LNCaP clone FGC (cell line): ENCODE data around the gene HTRA3.

Source experiments
- DNase-seq: peaks from one replicate; pipeline ENCODE4 v3.0.0-alpha.2; 2011; ENCODE audit warnings: low read depth
- H3K4me3 ChIP-seq: 2 replicates; pipeline ENCODE4 v1.5.1; 2011; ENCODE audit warnings: mild to moderate bottlenecking, low read depth, low read length, control low read depth
- CTCF ChIP-seq: IDR thresholded peaks from 2 replicates; pipeline ENCODE4 v1.5.1; 2012; ENCODE audit warnings: mild to moderate bottlenecking; ENCODE audit not compliant: control insufficient read depth, insufficient read depth; ENCODE audit errors: extremely low read depth

The HTRA3 gene

GRCh38 chr4:8332891-8333331 is 63.4 kb downstream of the HTRA3 start:
- no peak for TF ChIP-seq CTCF
- DNase-seq: no peak
- H3K4me3 ChIP-seq: no peak overlapping the region

- no peak for DNase-seq
- TF ChIP-seq CTCF: no peak
- H3K4me3 ChIP-seq: no peak overlapping the region
Measured at GRCh38 chr4:8333726-8334460, 64.3 kb downstream of the HTRA3 start.

GRCh38 chr4:8334786-8335460 is 65.4 kb downstream of the HTRA3 start:
- no peak for DNase-seq
- TF ChIP-seq CTCF: no peak

GRCh38 chr4:8335848-8336247 is 66.3 kb downstream of the HTRA3 start:
- no peak overlapping the region for H3K4me3 ChIP-seq
- DNase-seq: no peak
- no peak for TF ChIP-seq CTCF

More at GRCh38 chr4:8334786-8335460, 65.4 kb downstream of the HTRA3 start:
- no peak overlapping the region for H3K4me3 ChIP-seq

GRCh38 chr4:8336412-8337075 is 67.0 kb downstream of the HTRA3 start:
- DNase-seq: no peak
- TF ChIP-seq CTCF: no peak

GRCh38 chr4:8338351-8338961 is 68.9 kb downstream of the HTRA3 start:
- TF ChIP-seq CTCF: no peak
- H3K4me3 ChIP-seq: no peak overlapping the region

More at GRCh38 chr4:8336412-8337075, 67.0 kb downstream of the HTRA3 start:
- H3K4me3 ChIP-seq: no peak overlapping the region

More at GRCh38 chr4:8338351-8338961, 68.9 kb downstream of the HTRA3 start:
- peak; percentile 28 for DNase-seq
